IMR-90 (cell line): ENCODE data around the gene HJURP. TPM values are rescaled to one million over a fixed set of nuclear protein-coding genes. Genes with fewer than 3 reads are reported as not detected.

ENCODE experiments used
- ATAC-seq: fragments of 200-7000 bp; cut with Tn5 transposase; 2 replicates; pipeline ENCODE4 v1.9.1; 2020; ENCODE audit warnings: low read depth, mild to moderate bottlenecking, moderate library complexity
- BruUV-seq: library from RNA; stranded (reverse); fragments of 400-500 nt; replicated peaks from 2 replicates; lab custom pipeline; 2021; lab: Mats Ljungman, UMichigan
- CTCF ChIA-PET: fragments of 300-600 bp; formaldehyde crosslinking; extraction: SDS; loops from one replicate; lab custom pipeline; 2021; ENCODE audit warnings: antibody characterized with exemption; lab: Yijun Ruan, JAX
- POLR2A ChIA-PET: fragments of 300-600 bp; sonication (Branson Sonifier 250); formaldehyde crosslinking; loops from one replicate; lab custom pipeline; 2022; ENCODE audit warnings: antibody characterized with exemption; ENCODE audit not compliant: unreplicated experiment; lab: Charles Lee
- DNase-seq: peaks from one replicate; pipeline ENCODE4 v3.0.0; 2013
- H2AFZ ChIP-seq: replicated peaks from 2 replicates; pipeline ENCODE3; 2013; ENCODE audit warnings: low read length, mild to moderate bottlenecking; ENCODE audit not compliant: poor library complexity
- H2AK5ac ChIP-seq: 2 replicates; pipeline ENCODE4 v1.6.1; 2013; ENCODE audit warnings: low read depth, low read length, inconsistent platforms
- H2AK9ac ChIP-seq: replicated peaks from 2 replicates; pipeline ENCODE3; 2013; ENCODE audit warnings: mild to moderate bottlenecking, low read depth, low read length, moderate library complexity; ENCODE audit not compliant: poor library complexity
- H2BK120ac ChIP-seq: 2 replicates; pipeline ENCODE4 v1.6.1; 2013; ENCODE audit warnings: low read depth, low read length, inconsistent platforms
- H2BK15ac ChIP-seq: 3 replicates; pipeline ENCODE4 v1.6.1; 2013; ENCODE audit warnings: low read depth, low read length, inconsistent platforms
- H2BK20ac ChIP-seq: 2 replicates; pipeline ENCODE4 v1.6.1; 2013; ENCODE audit warnings: low read depth, mild to moderate bottlenecking, inconsistent platforms, low read length, moderate library complexity
- H2BK5ac ChIP-seq: 2 replicates; pipeline ENCODE4 v1.6.1; 2013; ENCODE audit warnings: mild to moderate bottlenecking, low read depth, low read length, inconsistent platforms; ENCODE audit not compliant: poor library complexity, severe bottlenecking
- H3K14ac ChIP-seq: replicated peaks from 2 replicates; pipeline ENCODE4 v1.6.1; 2013; ENCODE audit warnings: low read depth, low read length, inconsistent platforms
- H3K18ac ChIP-seq: 2 replicates; pipeline ENCODE4 v1.6.1; 2013; ENCODE audit warnings: low read depth, low read length, control low read depth
- H3K23ac ChIP-seq: 2 replicates; pipeline ENCODE4 v1.6.1; 2013; ENCODE audit warnings: low read depth, low read length, inconsistent platforms
- H3K27ac ChIP-seq: 2 replicates; pipeline ENCODE4 v1.5.1; 2013; ENCODE audit warnings: mild to moderate bottlenecking, control low read depth, low read length; ENCODE audit not compliant: insufficient read depth
- H3K27me3 ChIP-seq: 2 replicates; pipeline ENCODE4 v1.6.1; 2013; ENCODE audit warnings: low read length; ENCODE audit not compliant: control insufficient read depth, insufficient read depth
- H3K36me3 ChIP-seq: 2 replicates; pipeline ENCODE4 v1.6.1; 2013; ENCODE audit warnings: low read length, mixed read lengths; ENCODE audit not compliant: control insufficient read depth, insufficient read depth
- H3K4ac ChIP-seq: 2 replicates; pipeline ENCODE4 v1.6.1; 2013; ENCODE audit warnings: low read depth, low read length, inconsistent platforms
- H3K4me1 ChIP-seq: 2 replicates; pipeline ENCODE4 v1.6.1; 2013; ENCODE audit warnings: low read length, mixed read lengths; ENCODE audit not compliant: control insufficient read depth, insufficient read depth
- H3K4me2 ChIP-seq: 2 replicates; pipeline ENCODE4 v1.6.1; 2013; ENCODE audit warnings: low read depth, mild to moderate bottlenecking, control low read depth, low read length, moderate library complexity
- H3K4me3 ChIP-seq: 2 replicates; pipeline ENCODE4 v1.5.1; 2013; ENCODE audit warnings: low read depth, mild to moderate bottlenecking, control low read depth, low read length, moderate library complexity; ENCODE audit not compliant: insufficient read depth
- H3K56ac ChIP-seq: 2 replicates; pipeline ENCODE4 v1.6.1; 2013; ENCODE audit warnings: low read length, inconsistent platforms; ENCODE audit not compliant: insufficient read depth; ENCODE audit errors: extremely low read depth
- H3K79me1 ChIP-seq, 2 experiments: 2 replicates each; pipeline ENCODE4 v1.6.1; 2013; ENCODE audit warnings: low read length in 2 of 2, inconsistent platforms in 1 of 2, low read depth in 1 of 2
- H3K9ac ChIP-seq: 2 replicates; pipeline ENCODE4 v1.6.1; 2013; ENCODE audit warnings: low read depth, low read length, control low read depth
- H3K9me1 ChIP-seq: 2 replicates; pipeline ENCODE4 v1.6.1; 2013; ENCODE audit warnings: low read length, inconsistent platforms; ENCODE audit not compliant: insufficient read depth
- H3K9me3 ChIP-seq: 2 replicates; pipeline ENCODE4 v1.6.1; 2013; ENCODE audit warnings: low read length; ENCODE audit not compliant: control insufficient read depth, insufficient read depth
- H4K20me1 ChIP-seq: 2 replicates; pipeline ENCODE4 v1.6.1; 2013; ENCODE audit warnings: low read length, inconsistent platforms; ENCODE audit not compliant: insufficient read depth
- H4K5ac ChIP-seq: 2 replicates; pipeline ENCODE4 v1.6.1; 2013; ENCODE audit warnings: mild to moderate bottlenecking, low read depth, low read length, control low read depth
- H4K8ac ChIP-seq, 2 experiments: 2 replicates each; pipeline ENCODE4 v1.6.1; 2013; ENCODE audit warnings: low read depth in 2 of 2, low read length in 2 of 2, control low read depth in 1 of 2, inconsistent platforms in 1 of 2
- H4K91ac ChIP-seq: 2 replicates; pipeline ENCODE4 v1.6.1; 2013; ENCODE audit warnings: low read depth, low read length, inconsistent platforms; ENCODE audit not compliant: insufficient read depth
- CEBPB ChIP-seq: IDR thresholded peaks from 2 replicates; pipeline ENCODE4 v1.6.1; 2012; ENCODE audit warnings: low read depth, low read length, improper control_type of control experiment
- WGBS, 2 experiments: methylation state at CpG; one replicate each; pipeline versions ENCODE4 v1.1.5 to v1.1.7; 2013; ENCODE audit warnings: missing lambda C conversion rate in 2 of 2; ENCODE audit not compliant: insufficient read length in 1 of 2; ENCODE audit errors: extremely low coverage in 2 of 2; 5-methylcytosine and 5-hydroxymethylcytosine counted together
- dilution Hi-C: fragments of 300-500 bp; cut with HindIII; formaldehyde crosslinking; loops from one replicate; pipeline ENCODE4 v1.14.3; 2018; ENCODE audit warnings: low sequenced_read_pairs; ENCODE audit not compliant: unreplicated experiment
- in situ Hi-C: fragments of 300-500 bp; cut with MboI; formaldehyde crosslinking; loops from 3 replicates; pipeline ENCODE4 v1.14.3; 2019; ENCODE audit warnings: low sequenced_read_pairs, inconsistent platforms, mixed read lengths
- intact Hi-C: fragments of 100-400 bp; cut with micrococcal nuclease; formaldehyde crosslinking; loops from 2 replicates; pipeline ENCODE4 v1.10.0; 2022
- polyA plus RNA-seq, 3 experiments: library from polyadenylated mRNA; depleted of rRNA; stranded (reverse); fragments of >200 nt; gene quantifications; 2 replicates each; pipeline ENCODE4 v1.2.3, GENCODE V29; 2012; ENCODE audit warnings: low replicate concordance in 1 of 3
- total RNA-seq: library from RNA; depleted of rRNA; stranded (reverse); fragments of >200 nt; gene quantifications from 2 replicates; pipeline ENCODE4 v1.2.3, GENCODE V29; 2012

The HJURP gene
- total and polyA plus RNA-seq, 2 of the 4 experiments (the other 2 are of a cell fraction), result 22.6 to 26.5 TPM

GRCh38 chr2:233850745-233851144 lies 3.6 kb downstream of the HJURP start:
- Histone ChIP-seq H3K9me3 (no peaks in the 10 kb centered on the region), H4K5ac (no peak overlapping the region), H3K9me1 (peaks cover 10% of the 10 kb centered on the region; the same call in 1 of the 2 replicates), H2AK5ac (no peak overlapping the region), H2BK5ac (no peak overlapping the region), H2AK9ac (peak overlapping the region; percentile 39), H2AFZ (peak overlapping the region; percentile 53), H3K4me3 (no peak overlapping the region), H2BK15ac (no peak overlapping the region), H3K56ac (no peak overlapping the region), H2BK20ac (no peak overlapping the region), H2BK120ac (no peak overlapping the region), H3K4me2 (no peak overlapping the region), H3K14ac (no peak overlapping the region), H3K36me3 (peaks cover 9% of the 10 kb centered on the region), H4K91ac (no peak overlapping the region), H3K79me1 (peaks cover 41 to 60% of the 10 kb centered on the region in 2 experiments), H3K27me3 (no peaks in the 10 kb centered on the region), H3K23ac (no peak overlapping the region), H3K4ac (no peak overlapping the region; the same call in 1 of the 2 replicates), H3K9ac (no peak overlapping the region), H4K20me1 (no peaks in the 10 kb centered on the region; the same call in 1 of the 2 replicates), H3K18ac (no peak overlapping the region), H3K27ac (no peak overlapping the region), H3K4me1 (peaks cover 13% of the 10 kb centered on the region), H4K8ac (0 out of 4 replicates have a peak overlapping the region, but pooled peaks of 1 of the 2 experiments have one; percentile 28)
- dilution Hi-C loops, result no loop called here
- 97% methylated on average over 5 of the region's 7 CpGs; no CpG with 5 or more reads in 1 of the 2 experiments for WGBS, 2 experiments
- no TSS peak for BruUV-seq
- ChIA-PET CTCF (no interaction called here), POLR2A (no interaction called here)
- ATAC-seq, result no peak
- TF ChIP-seq CEBPB, result no peak
- intact Hi-C loops, result loop anchor here (10.0 kb wide), 2 partner anchors 286 to 694 kb away; partner anchors contain the start of gene USP40
- DNase-seq, result no peak
- in situ Hi-C loops, result no loop called here
